ENCODE data around the gene SPINK9. TPM values are rescaled to one million over a fixed set of nuclear protein-coding genes. Genes with fewer than 3 reads are reported as not detected.
A peak's percentile ranks its signal among the peaks of the same experiment; 100 is the strongest.

SPINK9 gene
- total and polyA plus RNA-seq, 7 experiments from 2014 or later, result 1.0 TPM; not detected in 6

DNA sequence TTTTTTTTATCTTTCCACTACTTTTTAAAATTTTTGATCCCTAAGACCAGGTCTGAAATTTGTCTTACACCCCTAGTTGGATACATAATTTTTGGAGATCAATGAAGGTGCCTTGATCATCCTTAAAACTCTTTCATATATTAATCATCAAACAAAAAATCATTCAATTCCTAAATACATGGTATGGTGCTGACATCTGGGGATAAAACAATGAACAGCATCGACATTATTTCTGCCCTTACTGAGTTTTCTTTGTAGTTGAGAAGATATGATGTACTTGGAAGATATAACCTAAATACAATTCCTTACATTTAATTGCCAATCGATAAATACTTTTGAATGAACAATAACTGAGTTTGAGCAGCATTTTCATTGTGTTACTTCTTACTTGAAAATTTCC, 18.3 kb downstream of the SPINK9 start:
- Histone ChIP-seq H3K27ac (ENCODE audit: low read depth, low read length) (no peak overlapping the region), H3K36me3 (ENCODE audit: control insufficient read depth in 2 of 3, insufficient read depth in 3 of 3, low read length in 3 of 3) (no peaks in the 10 kb centered on the region), H3K27me3 (ENCODE audit: control insufficient read depth in 2 of 2, insufficient read depth in 2 of 2, low read length in 2 of 2) (no peaks in the 10 kb centered on the region), H3K9me3 (ENCODE audit: control insufficient read depth in 2 of 3, low read length in 3 of 3) (no peaks in the 10 kb centered on the region), H3K4me1 (ENCODE audit: control insufficient read depth in 2 of 2, insufficient read depth in 2 of 2, low read length in 2 of 2) (no peaks in the 10 kb centered on the region), H3K4me3 (ENCODE audit: low read length) (no peak overlapping the region)
- Mint-ChIP-seq H3K27me3 (peaks cover 0 to 3% (median 0%) of the 10 kb centered on the region in 5 donors), H3K4me3 (no peak overlapping the region), H3K27ac (no peak overlapping the region), H3K9me3 (peaks cover 0 to 1% (median 0%) of the 10 kb centered on the region in 11 donors), H3K36me3 (peaks cover 0 to 5% (median 0%) of the 10 kb centered on the region in 5 donors), H3K4me1 (no peaks in the 10 kb centered on the region)
- intact Hi-C loops (cut with micrococcal nuclease), result loop anchor here in 1 of 2 donors (1.0 kb wide), 2 partner anchors 39 to 174 kb away; no protein-coding TSS in a partner anchor
- ATAC-seq (no peak), DNase-seq (no peak)
- ChIA-PET POLR2A (no interaction called here), CTCF (no interaction called here)

DNA sequence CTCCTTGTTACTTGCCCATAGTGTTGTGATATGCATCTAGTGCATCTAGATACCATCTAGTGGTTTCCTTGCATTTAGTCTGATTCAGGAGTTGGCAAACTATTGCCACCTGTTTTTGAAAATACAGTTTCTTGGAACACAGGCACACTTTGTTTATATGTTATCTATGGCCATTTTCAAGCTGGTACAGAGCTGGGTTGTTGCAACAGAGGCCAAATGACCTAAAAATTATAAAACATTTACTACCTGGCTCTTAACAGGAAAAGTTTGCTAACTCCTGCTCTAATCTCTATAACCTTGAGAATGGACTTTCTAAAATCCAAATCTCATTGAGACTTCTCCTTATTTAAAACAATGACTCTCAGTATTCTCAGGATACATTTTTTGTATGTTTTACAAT, 29.0 kb downstream of the SPINK9 start:
- Histone ChIP-seq H3K4me1 (ENCODE audit: control insufficient read depth in 2 of 2, insufficient read depth in 2 of 2, low read length in 2 of 2) (no peaks in the 10 kb centered on the region), H3K36me3 (ENCODE audit: control insufficient read depth in 2 of 3, insufficient read depth in 3 of 3, low read length in 3 of 3) (no peaks in the 10 kb centered on the region), H3K9me3 (ENCODE audit: control insufficient read depth in 2 of 3, low read length in 3 of 3) (no peaks in the 10 kb centered on the region), H3K4me3 (ENCODE audit: low read length) (no peak overlapping the region), H3K27ac (ENCODE audit: low read depth, low read length) (no peak overlapping the region), H3K27me3 (ENCODE audit: control insufficient read depth in 2 of 2, insufficient read depth in 2 of 2, low read length in 2 of 2) (no peaks in the 10 kb centered on the region)
- no peak for DNase-seq
- peaks cover 0 to 24% (median 9%) of the 10 kb centered on the region in 5 donors for H3K36me3 Mint-ChIP-seq
- no peak overlapping the region for H3K4me3 Mint-ChIP-seq
- POLR2A ChIA-PET, result no interaction called here
- H3K9me3 Mint-ChIP-seq, result peaks cover 0 to 18% (median 12%) of the 10 kb centered on the region in 11 donors
- CTCF ChIA-PET, result no interaction called here
- H3K27me3 Mint-ChIP-seq, result peaks cover 0 to 4% (median 0%) of the 10 kb centered on the region in 5 donors
- intact Hi-C loops (cut with micrococcal nuclease), result no loop called here
- no peak for ATAC-seq
- H3K4me1 Mint-ChIP-seq, result no peaks in the 10 kb centered on the region
- H3K27ac Mint-ChIP-seq, result no peak overlapping the region

DNA sequence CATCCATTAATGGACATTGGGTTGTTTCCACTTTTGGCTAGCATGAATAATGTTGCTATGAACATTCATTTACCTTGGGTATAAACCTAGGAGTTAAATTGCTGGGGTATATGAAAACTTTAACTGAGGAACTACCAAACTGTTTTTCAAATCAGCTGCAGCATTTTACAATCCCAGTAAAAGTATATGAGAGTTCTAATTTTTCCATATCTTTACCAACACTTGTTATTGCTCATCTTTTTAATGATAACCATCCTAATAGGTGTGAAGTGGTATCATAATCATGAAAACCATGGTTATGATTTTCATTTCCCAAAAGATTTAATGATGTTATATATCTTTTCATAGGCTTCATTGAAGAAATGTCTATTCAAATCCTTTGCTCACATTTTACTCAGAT, 32.9 kb downstream of the SPINK9 start:
- no peaks in the 10 kb centered on the region for H3K4me1 Mint-ChIP-seq
- ATAC-seq, result no peak
- peaks cover 0 to 24% (median 13%) of the 10 kb centered on the region in 5 donors for H3K36me3 Mint-ChIP-seq
- Histone ChIP-seq H3K4me3 (ENCODE audit: low read length) (no peak overlapping the region), H3K4me1 (ENCODE audit: control insufficient read depth in 2 of 2, insufficient read depth in 2 of 2, low read length in 2 of 2) (no peaks in the 10 kb centered on the region), H3K36me3 (ENCODE audit: control insufficient read depth in 2 of 3, insufficient read depth in 3 of 3, low read length in 3 of 3) (no peaks in the 10 kb centered on the region), H3K27ac (ENCODE audit: low read depth, low read length) (no peak overlapping the region), H3K27me3 (ENCODE audit: control insufficient read depth in 2 of 2, insufficient read depth in 2 of 2, low read length in 2 of 2) (no peaks in the 10 kb centered on the region), H3K9me3 (ENCODE audit: control insufficient read depth in 2 of 3, low read length in 3 of 3) (no peaks in the 10 kb centered on the region)
- peaks cover 0 to 18% (median 11%) of the 10 kb centered on the region in 11 donors for H3K9me3 Mint-ChIP-seq
- H3K4me3 Mint-ChIP-seq, result no peak overlapping the region
- peaks cover 0 to 8% (median 0%) of the 10 kb centered on the region in 5 donors for H3K27me3 Mint-ChIP-seq
- H3K27ac Mint-ChIP-seq, result no peak overlapping the region
- intact Hi-C loops (cut with micrococcal nuclease), result no loop called here
- DNase-seq, result no peak
- POLR2A ChIA-PET, result no interaction called here
- CTCF ChIA-PET, result interaction anchor here (0.6 kb wide), 1 partner anchor 511 kb away, joined by 3 read pairs; no protein-coding TSS in a partner anchor

DNA sequence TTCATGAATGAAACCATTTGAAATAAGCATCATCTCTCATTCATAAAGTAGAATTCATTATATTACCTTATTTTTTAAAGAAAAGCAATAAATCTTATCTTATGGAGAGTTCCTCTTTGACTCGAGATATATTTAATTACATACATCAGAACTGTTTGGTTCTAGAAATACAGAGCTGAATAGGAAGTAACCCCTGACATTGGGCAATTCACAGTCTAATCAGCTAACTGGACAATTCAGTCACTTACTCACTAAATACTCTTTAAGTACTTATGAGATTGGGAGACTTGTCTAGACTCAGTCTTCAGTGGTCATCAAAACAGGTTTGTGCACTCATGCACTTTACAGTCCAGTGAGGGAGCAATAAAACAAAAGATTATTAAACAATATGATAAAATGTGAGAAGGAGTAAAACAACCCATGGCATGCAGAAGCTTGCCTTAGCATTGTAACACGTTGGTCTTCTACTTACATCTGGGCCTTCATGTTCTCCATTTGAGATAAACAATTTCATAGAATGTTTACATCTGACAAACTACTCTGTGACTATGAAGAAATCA, 36.9 kb downstream of the SPINK9 start:
- Histone ChIP-seq H3K4me3 (ENCODE audit: low read length) (no peak overlapping the region), H3K9me3 (ENCODE audit: control insufficient read depth in 2 of 3, low read length in 3 of 3) (no peaks in the 10 kb centered on the region), H3K27me3 (ENCODE audit: control insufficient read depth in 2 of 2, insufficient read depth in 2 of 2, low read length in 2 of 2) (no peaks in the 10 kb centered on the region), H3K36me3 (ENCODE audit: control insufficient read depth in 2 of 3, insufficient read depth in 3 of 3, low read length in 3 of 3) (no peaks in the 10 kb centered on the region), H3K27ac (ENCODE audit: low read depth, low read length) (no peak overlapping the region), H3K4me1 (ENCODE audit: control insufficient read depth in 2 of 2, insufficient read depth in 2 of 2, low read length in 2 of 2) (no peaks in the 10 kb centered on the region)
- Mint-ChIP-seq H3K4me1 (peaks cover 0 to 4% (median 0%) of the 10 kb centered on the region in 7 donors), H3K36me3 (peaks cover 1 to 29% (median 20%) of the 10 kb centered on the region in 5 donors), H3K27me3 (peaks cover 0 to 6% (median 0%) of the 10 kb centered on the region in 5 donors), H3K27ac (no peak overlapping the region), H3K9me3 (peaks cover 0 to 18% (median 11%) of the 10 kb centered on the region in 11 donors), H3K4me3 (no peak overlapping the region)
- ChIA-PET POLR2A (no interaction called here), CTCF (no interaction called here)
- intact Hi-C loops (cut with micrococcal nuclease), result loop anchor here in 1 of 2 donors (5.0 kb wide), 2 partner anchors 60 to 515 kb away; partner anchors contain the start of gene SPINK7
- no peak for ATAC-seq
- DNase-seq, result no peak

DNA sequence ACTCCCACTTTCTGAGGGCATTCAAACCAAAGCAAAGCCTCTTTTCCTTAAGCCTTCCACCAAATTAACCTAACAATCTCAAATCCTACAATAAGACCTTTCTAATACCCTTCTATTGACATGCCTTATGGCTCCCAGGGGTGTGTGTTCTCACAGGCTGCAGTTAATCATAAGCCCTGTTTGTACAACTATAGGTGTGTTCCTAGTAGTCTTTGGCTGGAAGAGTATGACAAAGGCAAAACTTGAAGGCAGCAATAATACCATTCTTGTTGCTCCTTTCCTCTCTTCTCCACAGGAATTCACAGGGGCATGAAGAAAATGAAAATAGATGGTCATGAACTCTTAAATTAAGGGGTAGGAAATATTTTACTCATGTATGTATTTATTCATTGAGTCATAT, 37.5 kb downstream of the SPINK9 start:
- Mint-ChIP-seq H3K27ac (no peak overlapping the region), H3K36me3 (peaks cover 6 to 33% (median 24%) of the 10 kb centered on the region in 5 donors), H3K27me3 (peaks cover 0 to 4% (median 0%) of the 10 kb centered on the region in 5 donors), H3K9me3 (peaks cover 0 to 18% (median 11%) of the 10 kb centered on the region in 11 donors), H3K4me3 (no peak overlapping the region), H3K4me1 (peaks cover 0 to 4% (median 0%) of the 10 kb centered on the region in 7 donors)
- POLR2A ChIA-PET, result no interaction called here
- Histone ChIP-seq H3K4me3 (ENCODE audit: low read length) (no peak overlapping the region), H3K36me3 (ENCODE audit: control insufficient read depth in 2 of 3, insufficient read depth in 3 of 3, low read length in 3 of 3) (peaks cover 0 to 3% (median 0%) of the 10 kb centered on the region in 3 experiments), H3K27ac (ENCODE audit: low read depth, low read length) (no peak overlapping the region), H3K27me3 (ENCODE audit: control insufficient read depth in 2 of 2, insufficient read depth in 2 of 2, low read length in 2 of 2) (no peaks in the 10 kb centered on the region), H3K4me1 (ENCODE audit: control insufficient read depth in 2 of 2, insufficient read depth in 2 of 2, low read length in 2 of 2) (no peaks in the 10 kb centered on the region), H3K9me3 (ENCODE audit: control insufficient read depth in 2 of 3, low read length in 3 of 3) (no peaks in the 10 kb centered on the region)
- intact Hi-C loops (cut with micrococcal nuclease), result loop anchor here in 1 of 2 donors (5.0 kb wide), 2 partner anchors 61 to 516 kb away; partner anchors contain the start of gene SPINK7
- no peak for DNase-seq
- ATAC-seq, result no peak
- CTCF ChIA-PET, result no interaction called here

DNA sequence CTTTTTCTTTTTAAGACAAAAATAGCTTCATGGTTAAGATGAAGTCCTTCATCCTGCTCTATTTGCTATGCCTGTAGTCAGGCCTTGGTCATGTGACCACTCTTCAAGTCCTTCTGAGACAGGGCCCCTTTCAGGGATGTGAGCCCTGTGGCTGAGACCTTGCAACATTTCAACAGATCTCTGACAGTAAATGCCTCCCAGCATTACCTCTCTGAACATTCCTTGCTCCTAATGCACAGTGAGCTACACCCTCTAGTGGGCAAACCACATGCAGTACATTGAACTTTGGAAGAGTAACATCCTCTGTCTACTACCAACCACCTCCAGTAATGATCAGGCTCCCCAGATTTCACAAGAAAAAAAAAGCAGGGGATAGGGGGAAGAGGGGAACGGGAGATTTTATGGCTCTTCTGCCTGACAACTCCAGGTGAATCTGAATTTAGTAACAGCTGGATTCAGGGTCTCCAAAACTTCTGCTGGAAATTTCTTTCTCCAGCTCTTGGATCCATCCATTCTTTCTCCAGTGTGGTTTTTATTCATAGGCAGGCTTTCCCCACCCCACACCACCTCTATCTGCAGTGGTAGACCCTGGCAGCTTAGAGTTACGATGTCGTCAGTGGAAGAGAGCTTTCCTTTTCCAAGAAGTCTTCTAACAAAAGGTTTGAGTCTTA, 39.5 kb downstream of the SPINK9 start:
- H3K4me3 ChIP-seq (ENCODE audit: low read length), result no peak overlapping the region
- peaks cover 0 to 11% (median 6%) of the 10 kb centered on the region in 11 donors for H3K9me3 Mint-ChIP-seq
- peaks cover 0 to 9% (median 0%) of the 10 kb centered on the region in 3 experiments for H3K36me3 ChIP-seq (ENCODE audit: control insufficient read depth in 2 of 3, insufficient read depth in 3 of 3, low read length in 3 of 3)
- intact Hi-C loops (cut with micrococcal nuclease), result loop anchor here (1.0 to 5.0 kb wide), 4 partner anchors 63 to 518 kb away; partner anchors contain the start of gene SPINK7 (in 1 of the 2)
- peaks cover 0 to 5% of the 10 kb centered on the region in 2 donors for H3K4me1 ChIP-seq (ENCODE audit: control insufficient read depth in 2 of 2, insufficient read depth in 2 of 2, low read length in 2 of 2)
- no peak overlapping the region for H3K27ac ChIP-seq (ENCODE audit: low read depth, low read length)
- no peaks in the 10 kb centered on the region for H3K27me3 ChIP-seq (ENCODE audit: control insufficient read depth in 2 of 2, insufficient read depth in 2 of 2, low read length in 2 of 2)
- ChIA-PET CTCF (interaction anchor here (0.9 to 1.6 kb wide), 4 partner anchors 10 to 195 kb away, joined by 3 to 9 read pairs (median 4); no protein-coding TSS in a partner anchor), POLR2A (interaction anchor here (1.3 kb wide), 1 partner anchor 10 kb away, joined by 5 read pairs; no protein-coding TSS in a partner anchor)
- DNase-seq, result peak in 6 of 9 donors; percentile 20 to 38 (median 24)
- no peak overlapping the region for H3K27ac Mint-ChIP-seq
- H3K27me3 Mint-ChIP-seq, result no peaks in the 10 kb centered on the region
- H3K36me3 Mint-ChIP-seq, result peaks cover 5 to 34% (median 23%) of the 10 kb centered on the region in 5 donors
- H3K4me3 Mint-ChIP-seq, result no peak overlapping the region
- peak; percentile 84 for ATAC-seq
- no peaks in the 10 kb centered on the region for H3K9me3 ChIP-seq (ENCODE audit: control insufficient read depth in 2 of 3, low read length in 3 of 3)
- H3K4me1 Mint-ChIP-seq, result peaks cover 0 to 16% (median 11%) of the 10 kb centered on the region in 7 donors

All from naive thymus-derived CD4-positive, alpha-beta T cell (primary cell).